Measurements from ENCODE around the gene BMP5. TPM values are rescaled to one million over a fixed set of nuclear protein-coding genes. Genes with fewer than 3 reads are reported as not detected.

BMP5 gene
- total RNA-seq, 1 experiment from 2014 or later = not detected

- no peak for DNase-seq (ENCODE audit: low spot score)
- in situ Hi-C loops (cut with HindIII; ENCODE audit: low sequenced_read_pairs) = no loop called here
Measured at GRCh38 chr6:55882718-55883569, 7.6 kb upstream of the BMP5 start.

- no peak for DNase-seq (ENCODE audit: low spot score)
- in situ Hi-C loops (cut with HindIII; ENCODE audit: low sequenced_read_pairs) = no loop called here
Measured at GRCh38 chr6:55877283-55877682, 1.9 kb upstream of the BMP5 start.

GRCh38 chr6:55874316-55874715 is 1.1 kb downstream of the BMP5 start:
- in situ Hi-C loops (cut with HindIII; ENCODE audit: low sequenced_read_pairs) = no loop called here
- no peak for DNase-seq (ENCODE audit: low spot score)

DNA sequence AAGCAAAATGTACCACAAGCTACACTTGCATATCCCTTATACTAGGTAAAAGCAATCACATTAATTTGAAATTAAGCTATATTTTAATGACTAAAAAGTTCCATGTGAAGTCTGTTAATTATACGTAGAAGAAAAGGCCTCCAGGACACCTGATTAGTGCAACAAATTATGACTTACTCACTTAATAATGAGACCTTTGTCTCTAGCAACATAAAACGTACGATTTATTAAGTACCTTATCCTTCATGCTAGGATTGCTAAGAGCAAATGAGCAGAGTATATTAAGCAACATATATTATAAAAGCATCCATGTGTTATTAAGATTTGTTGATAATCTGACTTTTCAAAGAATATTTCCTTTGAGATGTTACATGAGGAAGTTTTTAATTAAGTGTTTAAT is 2.5 kb downstream of the BMP5 start:
- in situ Hi-C loops (cut with HindIII; ENCODE audit: low sequenced_read_pairs) = no loop called here
- no peak for DNase-seq (ENCODE audit: low spot score)

GRCh38 chr6:55870181-55870813 is 5.1 kb downstream of the BMP5 start:
- in situ Hi-C loops (cut with HindIII; ENCODE audit: low sequenced_read_pairs) = no loop called here
- DNase-seq (ENCODE audit: low spot score) = no peak

- in situ Hi-C loops (cut with HindIII; ENCODE audit: low sequenced_read_pairs) = no loop called here
- no peak for DNase-seq (ENCODE audit: low spot score)
Measured at GRCh38 chr6:55869674-55870073, 5.7 kb downstream of the BMP5 start.

- DNase-seq (ENCODE audit: low spot score) = no peak
- in situ Hi-C loops (cut with HindIII; ENCODE audit: low sequenced_read_pairs) = no loop called here
Measured at GRCh38 chr6:55868771-55869479, 6.5 kb downstream of the BMP5 start.

DNA sequence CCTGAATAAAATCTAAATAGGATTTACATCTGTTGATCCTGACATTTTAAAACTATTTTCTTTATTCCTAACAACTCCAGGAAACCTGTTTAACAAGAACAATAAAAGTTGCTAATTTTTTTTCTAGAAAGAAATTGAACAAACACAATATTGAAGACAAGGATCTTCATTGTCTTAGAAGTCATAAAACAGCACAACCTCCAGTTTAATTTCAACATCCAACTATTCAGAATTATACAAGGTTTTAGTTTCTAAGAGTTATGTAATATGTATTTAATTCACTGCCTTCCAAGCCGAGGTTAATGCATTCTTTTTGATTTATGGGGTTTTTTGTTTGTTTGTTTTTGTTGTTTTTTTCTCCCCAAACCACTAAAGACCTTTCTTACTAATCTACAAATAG is 7.2 kb downstream of the BMP5 start:
- no peak for DNase-seq (ENCODE audit: low spot score)
- in situ Hi-C loops (cut with HindIII; ENCODE audit: low sequenced_read_pairs) = no loop called here

DNA sequence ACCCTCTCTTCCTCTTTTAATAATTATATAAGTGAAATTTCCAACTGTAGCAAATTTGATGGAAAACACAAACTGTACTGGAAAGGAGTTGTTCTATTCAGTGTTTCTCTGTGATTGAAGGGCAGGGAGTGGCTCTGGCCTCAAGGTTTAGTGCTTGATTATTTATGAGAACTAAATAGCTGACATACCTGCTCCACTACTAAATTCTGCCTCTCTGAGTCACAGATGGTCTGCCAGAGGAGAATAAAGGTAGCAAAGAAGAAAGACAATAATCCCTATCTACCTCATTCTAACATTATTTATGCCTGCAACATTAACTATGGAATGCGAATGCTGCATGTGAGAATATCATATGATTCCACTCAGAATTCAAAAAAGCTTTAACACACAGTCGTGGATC is 9.3 kb downstream of the BMP5 start:
- DNase-seq (ENCODE audit: low spot score) = no peak
- in situ Hi-C loops (cut with HindIII; ENCODE audit: low sequenced_read_pairs) = no loop called here

DNA sequence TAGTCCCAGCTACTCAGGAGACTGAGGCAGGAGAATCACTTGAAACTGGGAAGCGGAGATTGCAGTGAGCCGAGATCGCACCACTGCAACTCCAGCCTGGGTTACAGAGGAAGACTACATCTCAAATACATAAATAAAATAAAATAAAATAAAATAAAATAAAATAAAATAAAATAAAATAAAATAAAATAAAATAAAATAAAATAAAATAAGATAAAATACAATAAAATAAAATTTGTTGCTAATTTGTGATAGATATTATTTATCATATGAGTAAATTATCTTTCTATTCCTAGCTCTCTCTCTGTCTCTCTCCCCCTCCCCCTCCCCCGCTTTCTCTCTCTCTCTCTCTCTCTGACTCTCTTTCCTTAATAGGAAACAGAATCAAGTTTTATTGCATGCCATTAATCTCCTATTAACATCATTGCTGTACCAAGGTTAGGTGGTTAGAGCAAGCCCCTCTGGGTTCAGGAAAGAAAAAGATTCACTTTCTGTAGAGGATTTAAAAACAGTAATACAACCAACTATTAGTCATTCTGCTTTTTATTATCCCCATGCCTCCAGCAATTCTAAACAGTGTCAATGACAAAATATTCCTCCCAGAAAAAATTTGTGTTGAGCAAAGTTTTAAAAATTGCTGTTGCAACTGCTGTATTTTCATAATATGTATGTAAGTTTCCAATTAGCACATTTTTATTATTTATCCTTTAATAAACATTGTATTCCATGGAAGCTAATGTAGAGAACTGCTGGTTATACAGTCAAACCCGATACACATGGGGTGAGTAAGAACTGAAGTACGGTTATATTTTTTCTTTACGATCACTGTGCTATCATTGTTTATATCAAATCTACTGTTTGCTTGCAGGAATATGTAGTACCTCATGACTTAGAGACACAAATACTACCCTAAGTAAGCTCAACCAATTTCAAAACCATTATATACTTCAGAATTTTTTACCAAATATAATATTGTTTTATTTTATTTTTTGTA is 22.1 kb downstream of the BMP5 start:
- in situ Hi-C loops (cut with HindIII; ENCODE audit: low sequenced_read_pairs) = no loop called here
- DNase-seq (ENCODE audit: low spot score) = no peak

- DNase-seq (ENCODE audit: low spot score) = no peak
Measured at GRCh38 chr6:55841341-55841740, 34.0 kb downstream of the BMP5 start.

DNA sequence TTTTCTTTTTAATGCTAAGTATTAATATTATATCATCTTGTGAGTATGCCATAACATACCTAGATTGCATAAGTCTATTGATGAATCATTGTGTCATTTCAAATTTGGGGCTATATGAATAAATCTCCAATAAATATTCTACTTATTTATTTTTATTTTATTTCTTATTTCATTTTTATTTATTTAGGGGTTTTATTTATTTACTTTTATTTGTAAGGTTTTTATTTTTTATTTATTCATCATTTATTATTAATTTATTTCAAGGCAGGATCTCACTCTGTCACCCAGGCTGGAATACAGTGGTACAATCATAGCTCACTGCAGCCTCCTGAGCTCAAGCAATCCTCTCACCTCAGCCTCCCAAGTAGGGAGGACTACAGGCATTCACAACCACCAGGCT is 36.3 kb downstream of the BMP5 start:
- in situ Hi-C loops (cut with HindIII; ENCODE audit: low sequenced_read_pairs) = no loop called here
- no peak for DNase-seq (ENCODE audit: low spot score)

More at GRCh38 chr6:55841341-55841740, 34.0 kb downstream of the BMP5 start:
- in situ Hi-C loops (cut with HindIII; ENCODE audit: low sequenced_read_pairs) = no loop called here

- in situ Hi-C loops (cut with HindIII; ENCODE audit: low sequenced_read_pairs) = no loop called here
- DNase-seq (ENCODE audit: low spot score) = no peak
Measured at GRCh38 chr6:55836945-55837344, 38.4 kb downstream of the BMP5 start.

GRCh38 chr6:55836481-55836880 is 38.9 kb downstream of the BMP5 start:
- in situ Hi-C loops (cut with HindIII; ENCODE audit: low sequenced_read_pairs) = no loop called here
- DNase-seq (ENCODE audit: low spot score) = no peak

GRCh38 chr6:55835220-55835619 is 40.2 kb downstream of the BMP5 start:
- no peak for DNase-seq (ENCODE audit: low spot score)
- in situ Hi-C loops (cut with HindIII; ENCODE audit: low sequenced_read_pairs) = no loop called here

DNA sequence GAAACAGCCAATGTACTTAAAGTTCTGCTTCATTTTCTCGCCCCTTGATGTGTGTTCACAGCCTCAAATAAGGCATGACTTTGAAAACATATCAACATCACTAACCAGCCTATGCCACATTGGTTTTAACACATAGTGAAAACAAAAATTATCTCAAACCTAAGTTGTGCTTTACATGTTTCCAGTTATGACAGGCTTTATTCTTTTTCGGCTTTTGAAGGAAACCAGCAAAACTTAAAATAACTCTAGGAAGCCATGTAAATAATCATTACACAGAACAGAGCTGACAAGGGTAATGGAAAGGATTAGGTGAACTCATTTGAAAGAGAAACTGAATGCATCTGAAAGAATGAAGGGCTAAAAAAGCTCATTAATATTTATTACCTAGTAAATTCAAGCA is 42.1 kb downstream of the BMP5 start:
- in situ Hi-C loops (cut with HindIII; ENCODE audit: low sequenced_read_pairs) = no loop called here
- DNase-seq (ENCODE audit: low spot score) = no peak

DNA sequence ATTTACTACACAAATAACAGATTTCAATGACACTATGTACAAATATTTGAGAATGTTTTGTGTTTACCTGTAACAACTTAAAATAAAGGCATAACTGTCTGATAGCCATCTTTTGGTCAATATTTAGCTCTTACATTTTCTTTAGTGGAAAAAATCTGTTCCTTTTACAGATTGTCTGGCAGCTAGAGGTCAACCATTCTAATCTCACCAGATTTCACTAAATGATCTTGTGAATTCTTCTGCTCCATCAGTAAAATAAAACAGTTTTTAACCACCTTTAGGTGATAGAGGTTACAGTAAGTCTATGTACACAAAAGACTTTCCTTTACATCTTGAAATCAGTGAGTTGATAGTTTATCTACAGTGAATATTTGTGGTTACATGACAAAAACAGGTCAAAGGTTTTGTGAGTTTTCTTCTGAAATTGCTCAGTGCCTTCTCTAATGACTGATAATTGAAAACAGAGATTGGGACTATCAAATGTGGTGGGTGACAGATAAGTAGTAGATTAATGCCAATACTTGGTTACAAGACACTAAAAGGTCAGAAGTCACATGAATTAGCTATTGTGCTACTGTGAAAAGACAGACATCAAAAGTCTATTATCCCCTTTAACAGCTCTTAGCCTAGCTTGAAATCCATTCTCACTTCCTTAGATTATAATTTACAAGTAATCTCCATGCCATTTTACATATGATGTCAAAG is 47.4 kb downstream of the BMP5 start:
- DNase-seq (ENCODE audit: low spot score) = no peak
- in situ Hi-C loops (cut with HindIII; ENCODE audit: low sequenced_read_pairs) = no loop called here

DNA sequence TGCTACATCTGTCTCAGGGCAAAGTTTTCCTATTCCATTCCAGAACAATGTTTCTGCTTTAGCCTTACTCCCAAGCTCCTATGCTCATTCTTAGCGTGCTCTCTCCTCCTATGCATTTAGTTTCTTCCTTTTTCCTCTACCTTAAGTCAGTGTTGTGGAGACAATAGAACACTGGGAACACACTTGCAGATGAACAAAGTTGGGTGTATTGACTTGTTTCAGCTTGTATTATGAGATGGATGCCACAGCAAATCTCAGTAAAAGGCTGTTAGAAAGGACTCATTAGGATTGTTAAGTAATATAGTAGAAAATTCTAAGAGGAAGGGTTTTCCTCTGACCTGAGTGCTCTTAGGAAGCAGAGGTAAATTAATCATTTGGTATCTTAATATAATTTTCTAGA is 48.4 kb downstream of the BMP5 start:
- DNase-seq (ENCODE audit: low spot score) = no peak
- in situ Hi-C loops (cut with HindIII; ENCODE audit: low sequenced_read_pairs) = no loop called here
